ENCODE measurements around the gene VLDLR. TPM values are rescaled to one million over a fixed set of nuclear protein-coding genes. Genes with fewer than 3 reads are reported as not detected.
"Not testable (repeated sequence)": the region's sequence is repeated elsewhere in the genome, so short reads cannot be mapped to it uniquely, and the experiment has no call there.

VLDLR gene
- total RNA-seq, 1 experiment from 2014 or later: 4.5 TPM

- no peak for DNase-seq
- Histone ChIP-seq H3K4me1 (peaks cover 7% of the 10 kb centered on the region; the same call in 1 of the 2 replicates), H3K36me3 (no peaks in the 10 kb centered on the region), H3K27me3 (no peaks in the 10 kb centered on the region), H3K4me3 (no peak overlapping the region), H3K27ac (no peak overlapping the region), H3K9me3 (replicated peaks) (no peaks in the 10 kb centered on the region)
Observed at GRCh38 chr9:2697492-2697891, 75.9 kb downstream of the VLDLR start.

DNA sequence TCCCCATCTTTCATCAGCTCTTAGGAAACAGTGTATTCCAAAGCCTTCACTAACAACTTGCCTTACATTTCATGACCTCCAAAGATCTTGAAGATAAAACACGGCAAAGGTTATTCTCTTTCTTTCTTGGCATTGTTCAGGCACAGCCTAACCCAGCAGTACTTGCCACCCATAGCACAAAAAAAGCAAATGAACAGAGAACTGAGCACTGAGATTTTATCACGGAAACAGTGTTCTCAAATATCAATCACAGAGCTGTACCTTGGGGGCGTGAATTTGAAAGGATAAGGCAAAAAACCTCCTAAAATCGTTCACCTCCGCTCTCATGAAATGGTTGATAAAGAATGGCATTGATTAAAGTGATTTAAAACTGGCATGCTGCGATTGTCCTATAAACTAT lies 78.8 kb downstream of the VLDLR start:
- no peaks in the 10 kb centered on the region for H3K27me3 ChIP-seq
- peaks cover 7% of the 10 kb centered on the region; the same call in 1 of the 2 replicates for H3K4me1 ChIP-seq
- no peak for DNase-seq
- H3K4me3 ChIP-seq: no peak overlapping the region
- no peaks in the 10 kb centered on the region for H3K9me3 ChIP-seq (replicated peaks)
- no peak overlapping the region for H3K27ac ChIP-seq
- no peaks in the 10 kb centered on the region for H3K36me3 ChIP-seq

GRCh38 chr9:2700909-2701550 lies 79.4 kb downstream of the VLDLR start:
- Histone ChIP-seq H3K9me3 (replicated peaks) (no peaks in the 10 kb centered on the region), H3K36me3 (no peaks in the 10 kb centered on the region), H3K4me1 (peaks cover 7% of the 10 kb centered on the region; the same call in 1 of the 2 replicates), H3K4me3 (no peak overlapping the region), H3K27ac (no peak overlapping the region), H3K27me3 (no peaks in the 10 kb centered on the region)
- no peak for DNase-seq

DNA sequence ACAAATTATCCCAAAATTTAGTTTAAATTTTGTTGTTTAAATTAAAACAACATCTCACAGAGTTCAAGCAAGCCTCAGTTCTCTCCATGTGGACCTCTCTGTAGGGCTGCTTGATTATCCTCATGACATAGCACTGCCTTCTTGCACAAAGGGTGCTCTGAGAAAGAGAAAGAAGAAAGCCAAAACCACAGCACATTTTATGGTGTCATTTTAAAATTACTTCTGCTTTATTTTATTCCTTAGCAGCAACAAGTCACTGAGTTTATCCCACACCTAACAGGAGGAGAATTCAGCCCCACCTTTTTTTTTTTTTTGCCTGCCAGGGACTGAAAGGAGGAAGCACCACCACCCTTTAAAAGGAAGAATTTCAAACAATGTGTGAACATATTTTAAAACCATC lies 82.9 kb downstream of the VLDLR start:
- no peak for DNase-seq
- Histone ChIP-seq H3K9me3 (replicated peaks) (no peaks in the 10 kb centered on the region), H3K4me1 (peaks cover 7% of the 10 kb centered on the region; the same call in 1 of the 2 replicates), H3K27ac (no peak overlapping the region), H3K36me3 (no peaks in the 10 kb centered on the region), H3K4me3 (no peak overlapping the region), H3K27me3 (no peaks in the 10 kb centered on the region)

- not testable (repeated sequence) for H3K9me3 ChIP-seq (replicated peaks); H3K36me3 ChIP-seq; H3K4me1 ChIP-seq; H3K4me3 ChIP-seq; DNase-seq; H3K27me3 ChIP-seq; H3K27ac ChIP-seq
Observed at GRCh38 chr9:2707256-2707655, 85.7 kb downstream of the VLDLR start.

Other genes with a start within 250 kb of the VLDLR start
- not detected in 2 replicates for gene KCNV2, start 95.7 kb downstream of the VLDLR start, total RNA-seq (2014; rRNA removed; shearing (Covaris generic))
- 68.2 and 72.0 TPM in 2 replicates for gene PUM3, start 222.3 kb downstream of the VLDLR start, total RNA-seq (2014; rRNA removed; shearing (Covaris generic))

Measured in SJCRH30 (cell line).